Liver (tissue), 9 donors: ENCODE results near the gene XCL1. TPM values are rescaled to one million over a fixed set of nuclear protein-coding genes. Genes with fewer than 3 reads are reported as not detected.
"Not testable (repeated sequence)": the region's sequence is repeated elsewhere in the genome, so short reads cannot be mapped to it uniquely, and the experiment has no call there.

ENCODE experiments used
- DNase-seq: peaks from one replicate; pipeline ENCODE4 v3.0.0-alpha.2; 2017; ENCODE audit warnings: low spot score
- H3K27ac ChIP-seq, 2 donors: one replicate each; pipeline ENCODE4 v1.7.0; 2013; ENCODE audit warnings: inconsistent platforms in 2 of 2, low read length in 2 of 2, control low read depth in 1 of 2, low read depth in 1 of 2, mild to moderate bottlenecking in 1 of 2
- H3K27me3 ChIP-seq, 4 donors: one replicate each; pipeline versions ENCODE4 v1.6.1 to v1.7.0; 2013; ENCODE audit warnings: low read length in 3 of 4, inconsistent platforms in 1 of 4, mild to moderate bottlenecking in 1 of 4, moderate library complexity in 1 of 4; ENCODE audit not compliant: control insufficient read depth in 4 of 4, insufficient read depth in 4 of 4
- H3K36me3 ChIP-seq, 4 donors: one replicate each; pipeline versions ENCODE4 v1.6.1 to v1.7.0; 2013; ENCODE audit warnings: low read length in 3 of 4, mild to moderate bottlenecking in 3 of 4, low read depth in 1 of 4, moderate library complexity in 1 of 4; ENCODE audit not compliant: control insufficient read depth in 4 of 4, insufficient read depth in 3 of 4
- H3K4me1 ChIP-seq, 4 donors: one replicate each; pipeline versions ENCODE4 v1.6.1 to v1.7.0; 2013; ENCODE audit warnings: low read length in 3 of 4, mild to moderate bottlenecking in 3 of 4, moderate library complexity in 1 of 4; ENCODE audit not compliant: control insufficient read depth in 4 of 4, insufficient read depth in 4 of 4
- H3K4me3 ChIP-seq, 3 donors: one replicate each; pipeline versions ENCODE4 v1.6.1 to v1.7.0; 2013; ENCODE audit warnings: low read length in 3 of 3, control low read depth in 1 of 3, low read depth in 1 of 3, mild to moderate bottlenecking in 1 of 3
- H3K9ac ChIP-seq, 2 donors: one replicate each; pipeline ENCODE4 v1.7.0; 2013; ENCODE audit warnings: low read length in 2 of 2, mild to moderate bottlenecking in 2 of 2, moderate library complexity in 2 of 2, control low read depth in 1 of 2, low read depth in 1 of 2
- H3K9me3 ChIP-seq, 4 donors: one replicate each; pipeline versions ENCODE4 v1.6.1 to v1.7.0; 2013; ENCODE audit warnings: low read length in 3 of 4; ENCODE audit not compliant: control insufficient read depth in 4 of 4
- CTCF ChIP-seq: fragments of 150-350 bp; IDR thresholded peaks from 2 replicates; pipeline ENCODE4 v1.5.1; 2017; ENCODE audit warnings: improper control_type of control experiment, low read depth, low read length; ENCODE audit not compliant: missing input control
- EGR1 ChIP-seq, 2 donors: IDR thresholded peaks; 2 replicates each; pipeline ENCODE4 v1.6.1; 2016 to 2018; ENCODE audit warnings: antibody characterized with exemption in 2 of 2, low read depth in 2 of 2
- GABPA ChIP-seq, 2 donors: IDR thresholded peaks in 1 of 2; conservative IDR thresholded peaks in 1 of 2; 2 replicates each; pipeline ENCODE4 v1.6.1; 2016; ENCODE audit warnings: antibody characterized with exemption in 2 of 2, mild to moderate bottlenecking in 1 of 2, moderate library complexity in 1 of 2
- HNF4G ChIP-seq: IDR thresholded peaks from 2 replicates; pipeline ENCODE4 v1.6.1; 2016; ENCODE audit warnings: antibody characterized with exemption
- RAD21 ChIP-seq, 2 donors: IDR thresholded peaks; 2 replicates each; pipeline ENCODE4 v1.6.1; 2016; ENCODE audit warnings: antibody characterized with exemption in 2 of 2, mild to moderate bottlenecking in 2 of 2
- RXRA ChIP-seq, 2 donors: IDR thresholded peaks; 2 replicates each; pipeline ENCODE4 v1.6.1; 2017 to 2018; ENCODE audit warnings: antibody characterized with exemption in 2 of 2, mild to moderate bottlenecking in 1 of 2
- SP1 ChIP-seq: IDR thresholded peaks from 2 replicates; pipeline ENCODE4 v1.6.1; 2018; ENCODE audit warnings: antibody characterized with exemption, mild to moderate bottlenecking
- TAF1 ChIP-seq: conservative IDR thresholded peaks from 2 replicates; pipeline ENCODE4 v1.6.1; 2016; ENCODE audit warnings: antibody characterized with exemption, mild to moderate bottlenecking
- YY1 ChIP-seq: IDR thresholded peaks from 2 replicates; pipeline ENCODE4 v1.6.1; 2016; ENCODE audit warnings: antibody characterized with exemption, mild to moderate bottlenecking
- ZBTB33 ChIP-seq: IDR thresholded peaks from 2 replicates; pipeline ENCODE4 v1.6.1; 2016; ENCODE audit warnings: antibody characterized with exemption
- WGBS: extraction: QIAGEN DNeasy Blood & Tissue Kit; methylation state at CpG from one replicate; pipeline ENCODE4 v1.1.7; 2013; 5-methylcytosine and 5-hydroxymethylcytosine counted together
- polyA plus RNA-seq, 2 donors: library from polyadenylated mRNA; stranded (reverse) in 1 of 2; unstranded in 1 of 2; fragments of 200-250 nt in 1 of 2; fragments of >200 nt in 1 of 2; fragmentation: Nextera tagmentation in 1 of 2; extraction: Ambion mirVana in 1 of 2; gene quantifications; one replicate each; pipeline versions ENCODE4 v1.2.1 to v1.2.3, GENCODE V29; 2013 to 2015
- total RNA-seq, 2 donors: library from RNA; depleted of rRNA; stranded (reverse); fragments of >200 nt; gene quantifications; one replicate each; pipeline ENCODE4 v1.2.3, GENCODE V29; 2014
- TF ChIP-seq, protein P1 (sequence below): IDR thresholded peaks from 2 replicates; pipeline ENCODE4 v1.6.1; 2016; ENCODE audit warnings: antibody characterized with exemption
- donor health status: healthy.
- donor health status: healthy.
- donor health status: healthy.
- donor health status: healthy.
- donor health status: healthy.

The XCL1 gene
- total and polyA plus RNA-seq, 4 donors = 0.17 to 0.33 (median 0.22) TPM

DNA sequence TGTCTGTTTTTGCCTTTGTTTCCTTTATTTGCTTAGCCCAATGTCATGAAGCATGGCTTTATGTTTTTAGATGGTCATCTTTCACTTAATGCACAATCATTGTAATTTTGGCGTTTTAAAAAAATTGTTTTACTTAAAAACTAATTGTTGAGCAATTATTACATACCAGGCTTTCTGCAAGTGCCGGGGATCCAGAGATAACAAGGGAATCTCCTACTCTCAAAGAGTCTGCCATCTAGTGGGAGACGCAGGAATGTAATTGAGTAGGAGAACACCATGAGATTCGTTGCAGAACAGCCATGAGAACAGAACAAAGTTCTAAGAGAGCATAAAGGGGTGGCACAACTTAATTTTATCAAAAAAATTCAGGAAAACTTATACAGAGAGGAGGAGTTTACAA is 2.2 kb upstream of the XCL1 start:
- H3K27me3 ChIP-seq, H3K9ac ChIP-seq, H3K27ac ChIP-seq, H3K4me1 ChIP-seq, H3K36me3 ChIP-seq, H3K9me3 ChIP-seq, H3K4me3 ChIP-seq, DNase-seq: not testable (repeated sequence)
- TF ChIP-seq CTCF = peak; percentile 41
- TF ChIP-seq RAD21 (IDR thresholded peaks at IDR 0.05) = peak; percentile 63 to 70
- WGBS = 2% methylated on average over 4 of the region's 4 CpGs

DNA sequence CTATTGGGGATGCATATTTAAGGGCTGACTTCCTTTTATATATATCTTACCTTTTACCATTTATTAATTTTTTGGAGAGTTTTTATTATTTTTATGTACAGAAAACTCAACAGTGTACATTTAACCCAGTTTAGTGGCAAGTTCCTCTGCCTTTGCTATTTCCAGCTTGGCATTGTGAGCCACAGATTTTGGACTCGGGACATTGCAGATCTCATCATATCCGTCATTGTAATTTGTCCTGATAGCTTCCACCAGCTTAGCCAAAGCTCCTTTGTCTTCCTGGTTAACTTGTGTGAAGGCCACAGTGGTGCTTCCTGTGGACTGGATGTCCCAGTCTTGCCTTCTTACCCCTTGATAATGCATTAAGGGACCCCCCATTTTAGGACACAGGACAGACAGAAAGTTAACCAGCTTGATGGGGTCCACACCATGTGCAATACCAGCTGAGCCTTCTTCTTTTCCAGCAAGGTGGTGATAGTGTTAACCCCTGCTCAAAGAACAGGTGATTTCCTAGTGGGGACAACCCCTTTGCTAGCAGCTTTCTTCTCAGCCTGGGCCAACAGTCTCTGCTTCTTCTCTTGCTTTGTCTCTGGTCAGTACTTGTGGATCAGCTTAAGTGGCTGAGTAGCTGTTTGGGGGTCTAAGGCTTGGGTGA is 2.3 kb downstream of the XCL1 start:
- H3K9ac ChIP-seq, H3K27me3 ChIP-seq, DNase-seq, H3K9me3 ChIP-seq, H3K4me1 ChIP-seq, H3K36me3 ChIP-seq, H3K4me3 ChIP-seq, H3K27ac ChIP-seq: not testable (repeated sequence)
- WGBS = 82% methylated on average over 2 of the region's 2 CpGs

GRCh38 chr1:168580290-168580689 is 3.9 kb downstream of the XCL1 start:
- DNase-seq, H3K9me3 ChIP-seq, H3K4me3 ChIP-seq, H3K36me3 ChIP-seq, H3K4me1 ChIP-seq, H3K27me3 ChIP-seq, H3K27ac ChIP-seq, H3K9ac ChIP-seq: not testable (repeated sequence)
- WGBS = 93% methylated on average over 2 of the region's 2 CpGs

- DNase-seq, H3K36me3 ChIP-seq, H3K9ac ChIP-seq, H3K4me3 ChIP-seq, H3K4me1 ChIP-seq, H3K27me3 ChIP-seq, H3K27ac ChIP-seq, H3K9me3 ChIP-seq: not testable (repeated sequence)
- WGBS = 83% methylated on average over 7 of the region's 7 CpGs
Measured at GRCh38 chr1:168580991-168581390, 4.6 kb downstream of the XCL1 start.

DNA sequence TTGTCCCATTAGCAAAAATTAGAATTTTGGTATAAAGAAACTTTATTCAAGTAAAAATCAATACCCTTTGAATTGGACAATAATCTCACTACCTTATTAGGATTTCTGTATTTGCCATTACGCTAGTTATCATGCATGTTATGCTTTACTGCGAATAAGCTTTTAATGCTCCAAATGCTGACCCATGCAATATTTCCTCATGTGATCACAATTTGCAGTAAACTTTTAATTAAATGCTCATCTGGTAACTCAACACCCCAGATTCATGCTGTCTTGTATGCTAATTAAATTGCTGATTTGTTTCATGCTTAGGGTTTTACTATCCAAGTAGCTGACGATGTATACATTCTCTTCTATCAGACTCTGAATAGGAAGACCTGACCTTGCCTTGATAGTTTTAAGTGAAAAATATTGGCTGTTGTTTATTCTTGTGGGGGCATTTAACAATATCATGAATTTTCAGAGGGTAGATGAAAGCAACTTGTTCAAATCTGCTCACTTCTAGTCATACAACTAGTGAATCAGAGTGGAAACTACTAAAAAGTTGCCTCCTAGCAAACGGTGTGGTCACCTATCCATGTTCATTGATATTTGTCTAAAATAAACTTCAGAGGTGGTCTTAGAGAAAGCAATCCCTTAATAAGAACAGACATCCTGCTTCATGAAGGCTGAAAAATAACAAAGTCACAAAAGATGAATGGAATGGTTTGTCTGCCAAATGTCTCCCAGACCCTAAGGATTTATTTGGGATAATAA is 5.6 kb downstream of the XCL1 start:
- Histone ChIP-seq H3K27ac (no peak overlapping the region), H3K9ac (no peak overlapping the region), H3K36me3 (no peaks in the 10 kb centered on the region), H3K27me3 (no peaks in the 10 kb centered on the region), H3K9me3 (no peaks in the 10 kb centered on the region), H3K4me1 (no peaks in the 10 kb centered on the region), H3K4me3 (no peak overlapping the region)
- WGBS = 89% methylated on average over 4 of the region's 4 CpGs
- no peak for DNase-seq
- TF ChIP-seq YY1 (no peak), SP1 (no peak), TAF1 (no peak), RXRA (IDR thresholded peaks at IDR 0.05) (no peak), ZBTB33 (no peak), EGR1 (IDR thresholded peaks at IDR 0.05; ENCODE audit: low read depth in 2 of 2) (no peak), HNF4G (no peak), GABPA (IDR thresholded peaks at IDR 0.05 in 1 of 2, conservative IDR thresholded peaks at IDR 0.05 in 1 of 2) (no peak)
- TF ChIP-seq, protein P1, sequence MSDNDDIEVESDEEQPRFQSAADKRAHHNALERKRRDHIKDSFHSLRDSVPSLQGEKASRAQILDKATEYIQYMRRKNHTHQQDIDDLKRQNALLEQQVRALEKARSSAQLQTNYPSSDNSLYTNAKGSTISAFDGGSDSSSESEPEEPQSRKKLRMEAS = no peak
